NT2/D1 (cell line): Measurements from ENCODE around the gene POTEI.
"Not testable (repeated sequence)": the region's sequence is repeated elsewhere in the genome, so short reads cannot be mapped to it uniquely, and the experiment has no call there.

Experiments
- DNase-seq: peaks from one replicate; pipeline ENCODE4 v3.0.0-alpha.2; 2011; ENCODE audit warnings: low read depth, low spot score
- H3K27me3 ChIP-seq: 2 replicates; pipeline ENCODE4 v1.6.0; 2011; ENCODE audit warnings: mild to moderate bottlenecking; ENCODE audit not compliant: insufficient read length, insufficient read depth
- H3K36me3 ChIP-seq: 2 replicates; pipeline ENCODE4 v1.6.1; 2011; ENCODE audit warnings: mild to moderate bottlenecking, low read length, mixed read lengths; ENCODE audit not compliant: insufficient read depth, insufficient read length
- H3K4me1 ChIP-seq: 2 replicates; pipeline ENCODE4 v1.5.1; 2011; ENCODE audit not compliant: insufficient read depth, insufficient read length
- H3K4me3 ChIP-seq: 2 replicates; pipeline ENCODE4 v1.5.1; 2011; ENCODE audit warnings: low read depth; ENCODE audit not compliant: insufficient read length
- H3K9ac ChIP-seq: 2 replicates; pipeline ENCODE4 v1.6.0; 2011; ENCODE audit warnings: low read depth; ENCODE audit not compliant: insufficient read length
- H3K9me3 ChIP-seq: 2 replicates; pipeline ENCODE4 v1.5.1; 2011; ENCODE audit warnings: mild to moderate bottlenecking, low read length; ENCODE audit not compliant: insufficient read depth

The POTEI gene

GRCh38 chr2:130509228-130509627 lies at the start of gene POTEI:
POTEI (minus strand) TSS chr2:130509328; CDS start chr2:130509235, 93 bp downstream.
- not testable (repeated sequence) for H3K27me3 ChIP-seq, H3K9ac ChIP-seq, H3K9me3 ChIP-seq, H3K4me3 ChIP-seq, DNase-seq, H3K4me1 ChIP-seq, H3K36me3 ChIP-seq

- not testable (repeated sequence) for H3K9ac ChIP-seq, DNase-seq, H3K36me3 ChIP-seq, H3K4me1 ChIP-seq, H3K27me3 ChIP-seq, H3K4me3 ChIP-seq, H3K9me3 ChIP-seq
Measured at GRCh38 chr2:130556441-130556840, 47.3 kb upstream of the POTEI start.

- not testable (repeated sequence) for H3K27me3 ChIP-seq, H3K4me1 ChIP-seq, H3K36me3 ChIP-seq, H3K9me3 ChIP-seq, H3K4me3 ChIP-seq, H3K9ac ChIP-seq, DNase-seq
Measured at GRCh38 chr2:130554178-130554577, 45.0 kb upstream of the POTEI start.

- not testable (repeated sequence) for H3K4me1 ChIP-seq
Measured at GRCh38 chr2:130549475-130549874, 40.3 kb upstream of the POTEI start.

GRCh38 chr2:130548418-130548817 lies 39.3 kb upstream of the POTEI start:
- H3K4me3 ChIP-seq, H3K9me3 ChIP-seq, H3K4me1 ChIP-seq, H3K36me3 ChIP-seq, DNase-seq, H3K27me3 ChIP-seq, H3K9ac ChIP-seq: not testable (repeated sequence)

More at GRCh38 chr2:130549475-130549874, 40.3 kb upstream of the POTEI start:
- H3K9ac ChIP-seq, H3K9me3 ChIP-seq, H3K27me3 ChIP-seq, DNase-seq, H3K36me3 ChIP-seq, H3K4me3 ChIP-seq: not testable (repeated sequence)

GRCh38 chr2:130544978-130545377 lies 35.9 kb upstream of the POTEI start:
- H3K36me3 ChIP-seq, DNase-seq, H3K27me3 ChIP-seq, H3K4me3 ChIP-seq, H3K9me3 ChIP-seq, H3K9ac ChIP-seq, H3K4me1 ChIP-seq: not testable (repeated sequence)

GRCh38 chr2:130543785-130544528 lies 34.8 kb upstream of the POTEI start:
- not testable (repeated sequence) for H3K4me3 ChIP-seq, DNase-seq, H3K36me3 ChIP-seq, H3K9ac ChIP-seq, H3K9me3 ChIP-seq, H3K4me1 ChIP-seq, H3K27me3 ChIP-seq

- DNase-seq, H3K4me3 ChIP-seq, H3K9me3 ChIP-seq, H3K9ac ChIP-seq, H3K27me3 ChIP-seq, H3K36me3 ChIP-seq, H3K4me1 ChIP-seq: not testable (repeated sequence)
Measured at GRCh38 chr2:130542789-130543188, 33.7 kb upstream of the POTEI start.

- not testable (repeated sequence) for H3K9me3 ChIP-seq, H3K4me3 ChIP-seq, DNase-seq, H3K36me3 ChIP-seq, H3K9ac ChIP-seq, H3K4me1 ChIP-seq, H3K27me3 ChIP-seq
Measured at GRCh38 chr2:130538271-130538670, 29.1 kb upstream of the POTEI start.

- not testable (repeated sequence) for DNase-seq, H3K4me1 ChIP-seq, H3K36me3 ChIP-seq, H3K9ac ChIP-seq, H3K9me3 ChIP-seq, H3K27me3 ChIP-seq, H3K4me3 ChIP-seq
Measured at GRCh38 chr2:130536654-130537053, 27.5 kb upstream of the POTEI start.

GRCh38 chr2:130531672-130532071 lies 22.5 kb upstream of the POTEI start:
- not testable (repeated sequence) for H3K9ac ChIP-seq, H3K36me3 ChIP-seq, H3K9me3 ChIP-seq, H3K27me3 ChIP-seq, H3K4me3 ChIP-seq, H3K4me1 ChIP-seq, DNase-seq

GRCh38 chr2:130531225-130531624 lies 22.1 kb upstream of the POTEI start:
- H3K9me3 ChIP-seq, H3K9ac ChIP-seq, H3K27me3 ChIP-seq, H3K4me1 ChIP-seq, DNase-seq, H3K4me3 ChIP-seq, H3K36me3 ChIP-seq: not testable (repeated sequence)
